Small intestine (tissue), 7 donors: ENCODE measurements around the gene NT5DC4. TPM values are rescaled to one million over a fixed set of nuclear protein-coding genes. Genes with fewer than 3 reads are reported as not detected.

Source experiments
- DNase-seq, 2 donors: peaks; one replicate each; pipeline versions ENCODE4 v3.0.0 to v3.0.0-alpha.2; 2013
- FAIRE-seq: peaks from 2 replicates; lab custom pipeline; 2012; peaks lifted over from hg19 to GRCh38; lab: Jason Lieb, UNC
- H3K27ac ChIP-seq, 3 donors: one replicate each; pipeline ENCODE4 v1.5.1; 2013; ENCODE audit warnings: low read length in 2 of 3, mild to moderate bottlenecking in 2 of 3, control low read depth in 1 of 3, inconsistent platforms in 1 of 3, low read depth in 1 of 3, moderate library complexity in 1 of 3
- H3K27me3 ChIP-seq, 3 donors: one replicate each; pipeline ENCODE4 v1.6.1; 2013; ENCODE audit warnings: low read length in 3 of 3, inconsistent platforms in 1 of 3; ENCODE audit not compliant: control insufficient read depth in 3 of 3, insufficient read depth in 3 of 3
- H3K36me3 ChIP-seq, 3 donors: one replicate each; pipeline ENCODE4 v1.6.1; 2013; ENCODE audit warnings: low read length in 3 of 3, inconsistent platforms in 1 of 3, low read depth in 1 of 3, mild to moderate bottlenecking in 1 of 3, moderate library complexity in 1 of 3; ENCODE audit not compliant: control insufficient read depth in 3 of 3, insufficient read depth in 2 of 3
- H3K4me1 ChIP-seq, 3 donors: one replicate each; pipeline ENCODE4 v1.6.1; 2013; ENCODE audit warnings: low read length in 2 of 3, inconsistent platforms in 1 of 3, low read depth in 1 of 3, mild to moderate bottlenecking in 1 of 3, moderate library complexity in 1 of 3; ENCODE audit not compliant: control insufficient read depth in 3 of 3, insufficient read depth in 2 of 3
- H3K4me3 ChIP-seq, 3 donors: one replicate each; pipeline ENCODE4 v1.5.1; 2013; ENCODE audit warnings: low read length in 3 of 3, control low read depth in 1 of 3, inconsistent platforms in 1 of 3, low read depth in 1 of 3, mild to moderate bottlenecking in 1 of 3, moderate library complexity in 1 of 3
- H3K9me3 ChIP-seq, 2 donors: one replicate each; pipeline ENCODE4 v1.6.1; 2013; ENCODE audit warnings: low read depth in 1 of 2, low read length in 1 of 2; ENCODE audit not compliant: control insufficient read depth in 2 of 2, insufficient read depth in 1 of 2
- WGBS, 3 donors: extraction: QIAGEN DNeasy Blood & Tissue Kit; methylation state at CpG; one replicate each; pipeline ENCODE4 v1.1.7; 2013; 5-methylcytosine and 5-hydroxymethylcytosine counted together
- polyA plus RNA-seq, 4 donors: library from polyadenylated mRNA; stranded (reverse) in 3 of 4; unstranded in 1 of 4; fragments of 200-250 nt in 3 of 4; fragments of 120-200 nt in 1 of 4; gene quantifications; one replicate each; pipeline versions ENCODE4 v1.2.1 to v1.2.3, GENCODE V29; 2013
- donor health status: healthy with polysubstance abuse.
- donor health status: control.
- donor health status: control.
- donor health status: Bipolar disorder and iron deficiency.
- donor health status: healthy.

NT5DC4 gene
- polyA plus RNA-seq, 4 donors: 0.04 to 0.86 TPM; not detected in 2

DNA sequence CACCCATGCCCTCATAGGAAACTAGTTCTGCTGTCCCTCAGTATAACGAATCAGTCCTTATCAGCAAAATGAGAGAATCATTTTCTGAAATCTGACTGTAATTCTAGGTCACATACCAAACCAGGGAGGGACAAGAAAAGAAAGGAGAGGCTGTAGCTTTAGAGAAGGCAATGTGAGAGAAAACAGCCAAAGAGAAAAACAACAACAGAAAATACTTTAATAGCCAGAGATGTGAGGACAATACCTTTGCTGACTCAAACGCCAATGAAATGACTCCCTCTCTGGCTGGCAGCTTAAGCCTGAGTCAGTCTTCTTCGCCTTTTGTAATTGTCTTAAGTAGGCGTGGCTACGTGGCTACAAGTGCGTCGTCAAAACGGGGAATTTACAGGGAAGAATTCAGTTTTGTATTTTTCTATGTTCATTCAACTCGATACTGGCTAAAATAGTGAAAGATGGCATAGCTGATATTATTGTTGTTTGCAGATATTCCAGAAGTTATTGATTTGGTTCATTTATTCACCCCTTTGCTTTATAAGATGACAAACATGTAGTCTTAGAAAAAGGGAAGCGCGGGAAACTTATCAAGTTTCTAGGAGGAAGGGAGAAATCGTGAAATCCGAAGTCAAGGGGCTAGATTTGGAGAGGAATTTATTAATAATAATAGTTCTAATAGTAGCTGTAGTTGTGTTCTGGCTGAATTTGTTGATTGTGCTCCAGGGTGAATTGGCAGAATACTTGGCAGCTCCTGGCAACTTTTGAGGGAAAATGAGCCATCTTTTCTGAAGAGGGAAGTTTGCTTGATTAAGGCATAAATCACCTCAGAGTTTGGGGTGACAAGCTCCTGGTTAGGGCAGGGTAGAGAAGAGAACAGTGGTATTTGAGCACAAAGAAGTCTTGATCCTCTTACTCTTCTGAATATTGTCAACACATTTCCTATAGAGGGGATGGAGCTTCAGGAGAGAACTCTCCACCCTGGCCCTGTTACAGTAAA is 63.7 kb downstream of the NT5DC4 start, which contains the start of gene IL1A:
TSS of gene IL1A (minus strand) at position 295 of the 991 bp plus-strand sequence. CDS start 723 bp downstream, outside the sequence.
- no peak within 1 kb of the TSS for H3K27ac ChIP-seq
- H3K36me3 ChIP-seq: no peaks in the 10 kb centered on the region
- no peaks in the 10 kb centered on the region for H3K4me1 ChIP-seq
- H3K4me3 ChIP-seq: no peak within 1 kb of the TSS
- DNase-seq: peak; percentile 20 to 31
- no peak for FAIRE-seq
- WGBS, 3 donors: 37 to 46% (median 42%) methylated on average over 13 of the region's 13 CpGs
- H3K9me3 ChIP-seq: no peaks in the 10 kb centered on the region
- H3K27me3 ChIP-seq: no peaks in the 10 kb centered on the region

DNA sequence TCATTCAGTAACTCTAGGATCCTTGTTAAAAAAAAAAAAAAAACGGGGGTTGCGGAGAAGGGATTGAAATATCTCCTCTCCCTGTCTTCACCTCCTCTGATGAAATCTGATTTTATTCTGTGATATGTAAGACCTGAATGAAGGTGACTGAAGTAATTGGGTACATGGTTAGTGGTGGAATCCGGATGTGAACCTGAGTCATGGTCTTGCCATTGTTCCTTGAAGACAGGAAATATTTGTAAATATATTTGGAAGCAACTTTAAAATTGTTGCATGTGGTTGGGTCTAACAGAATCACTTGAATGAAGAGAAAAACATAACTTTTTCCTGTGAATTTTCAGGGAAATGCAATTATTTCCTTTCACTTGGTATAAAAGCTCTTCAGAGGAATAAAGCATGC is 66.5 kb downstream of the NT5DC4 start:
- Histone ChIP-seq H3K36me3 (no peaks in the 10 kb centered on the region), H3K4me3 (no peak overlapping the region), H3K4me1 (no peaks in the 10 kb centered on the region), H3K9me3 (no peaks in the 10 kb centered on the region), H3K27ac (no peak overlapping the region), H3K27me3 (no peaks in the 10 kb centered on the region)
- DNase-seq (no peak), FAIRE-seq (no peak)
- WGBS, 3 donors: 93 to 94% (median 93%) methylated on average over 3 of the region's 3 CpGs

DNA sequence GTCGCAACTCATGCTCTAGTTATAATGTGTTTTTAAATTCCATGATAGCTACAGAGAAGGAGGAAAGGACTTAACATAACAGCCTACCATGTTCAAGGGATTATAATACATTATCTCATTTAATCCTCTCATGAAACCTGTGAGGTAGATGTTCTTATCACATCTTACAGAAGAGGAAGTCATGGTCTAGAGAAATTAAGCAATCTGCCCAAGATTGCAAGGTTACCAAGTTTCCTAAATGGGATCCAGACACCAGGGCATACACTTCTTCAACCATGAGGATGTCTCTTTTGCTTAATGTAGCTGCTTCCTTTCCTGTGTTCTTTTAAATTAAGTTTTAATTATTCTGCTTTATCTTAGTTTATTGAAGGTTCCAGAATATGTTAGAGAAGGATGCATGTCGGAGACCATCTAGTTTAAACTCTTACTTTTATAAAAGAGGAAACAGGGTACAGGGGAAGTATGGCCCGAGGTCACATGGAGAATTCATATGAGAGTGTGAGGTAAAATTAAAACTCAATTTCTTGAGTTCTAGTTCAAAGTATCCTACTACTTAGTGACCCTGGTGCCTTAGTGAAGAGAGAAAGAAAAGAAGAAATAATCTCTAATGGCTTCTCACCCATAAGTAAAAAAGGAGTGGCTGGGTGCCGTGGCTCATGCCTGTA is 67.0 kb downstream of the NT5DC4 start:
- Histone ChIP-seq H3K27me3 (peaks cover 0 to 2% (median 0%) of the 10 kb centered on the region in 3 donors), H3K36me3 (no peaks in the 10 kb centered on the region), H3K4me1 (no peaks in the 10 kb centered on the region), H3K9me3 (no peaks in the 10 kb centered on the region), H3K4me3 (no peak overlapping the region), H3K27ac (no peak overlapping the region)
- no peak for FAIRE-seq
- 84 to 92% (median 91%) methylated on average over 4 of the region's 4 CpGs for WGBS, 3 donors
- DNase-seq: no peak

DNA sequence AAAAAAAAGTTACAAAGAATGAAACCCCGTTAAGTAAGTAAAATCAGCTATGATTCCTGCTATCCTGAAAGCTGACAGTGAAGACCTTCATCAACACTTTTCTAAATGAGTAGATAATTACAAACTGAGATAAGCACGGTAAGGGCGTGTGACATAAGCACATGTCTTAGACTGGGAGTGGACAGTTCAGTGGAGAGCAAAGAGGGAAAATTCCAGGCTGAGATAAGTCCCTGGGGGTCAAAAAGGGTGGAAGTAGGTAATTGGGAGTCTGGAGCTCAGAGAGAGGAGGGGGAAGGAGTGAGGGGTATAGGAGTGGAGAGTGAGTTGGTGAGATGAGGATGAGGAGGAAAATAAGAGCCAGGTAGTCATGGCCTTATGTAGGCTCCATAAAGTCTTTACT is 67.8 kb downstream of the NT5DC4 start:
- DNase-seq (no peak), FAIRE-seq (no peak)
- no peaks in the 10 kb centered on the region for H3K36me3 ChIP-seq
- no peak overlapping the region for H3K4me3 ChIP-seq
- peaks cover 0 to 2% (median 0%) of the 10 kb centered on the region in 3 donors for H3K27me3 ChIP-seq
- no peak overlapping the region for H3K27ac ChIP-seq
- 68 to 81% (median 74%) methylated on average over 3 of the region's 3 CpGs for WGBS, 3 donors
- peaks cover 0 to 4% (median 0%) of the 10 kb centered on the region in 3 donors for H3K4me1 ChIP-seq
- no peaks in the 10 kb centered on the region for H3K9me3 ChIP-seq

Other genes with a start within 250 kb of the NT5DC4 start
- 10 to 100 TPM in 1 of 4 donors, 1 to 10 TPM in 3; 3.6 to 10.6 (median 7.1) TPM for gene TTL, start 238.9 kb upstream of the NT5DC4 start, polyA plus RNA-seq
- 10 to 100 TPM in 1 of 4 donors, 1 to 10 TPM in 3; 3.8 to 21.8 (median 6.0) TPM for gene POLR1B, start 178.6 kb upstream of the NT5DC4 start, polyA plus RNA-seq
- gene CHCHD5, start 136.4 kb upstream of the NT5DC4 start, polyA plus RNA-seq: 10 to 100 TPM; 28.0 to 50.8 (median 38.8) TPM
- 10 to 100 TPM; 14.8 to 32.4 (median 25.7) TPM for gene SLC20A1, start 75.1 kb upstream of the NT5DC4 start, polyA plus RNA-seq
- 1 to 10 TPM in 2 of 4 donors, not detected in 2; 3.6 to 8.0 TPM for gene CKAP2L, start 43.6 kb downstream of the NT5DC4 start, polyA plus RNA-seq
- gene IL1A, start 63.5 kb downstream of the NT5DC4 start, polyA plus RNA-seq: under 1 TPM in 2 of 4 donors, not detected in 2; 0.06 to 0.24 TPM
- gene IL1B, start 115.8 kb downstream of the NT5DC4 start, polyA plus RNA-seq: 1 to 10 TPM; 2.7 to 5.3 (median 3.1) TPM
- 1 to 10 TPM in 1 of 4 donors, not detected in 3; 1.6 TPM for gene IL37, start 190.1 kb downstream of the NT5DC4 start, polyA plus RNA-seq